ENCODE measurements around the gene LIX1L. TPM values are rescaled to one million over a fixed set of nuclear protein-coding genes. Genes with fewer than 3 reads are reported as not detected.
A peak's percentile ranks its signal among the peaks of the same experiment; 100 is the strongest.

Gene LIX1L
- total and polyA plus RNA-seq, 2 of the 13 experiments (the other 11 are each of a cell fraction or from before 2014, with no cell fraction given), result 8.1 to 24.9 TPM

- in situ Hi-C loops (cut with HindIII; ENCODE audit: extremely low pct_ligation_motif_present, low pct_unique_long_range_greater_than_20kb) (loop anchor here (5.0 to 10.0 kb wide), 2 partner anchors 38 to 115 kb away; partner anchors contain the start of gene RBM8A), intact Hi-C loops (cut with micrococcal nuclease; ENCODE audit: unreplicated experiment) (loop anchor here (5.0 kb wide), 4 partner anchors 32 to 88 kb away; partner anchors contain the start of genes LIX1L, PIAS3 and RBM8A)
- DNase-seq (ENCODE audit: low spot score) (peak; percentile 35), ATAC-seq (no peak), FAIRE-seq (no peak)
- Histone ChIP-seq H3K4me3 (replicated peaks in 1 of 3; ENCODE audit: insufficient read depth in 1 of 3, low read depth in 2 of 3, low read length in 3 of 3) (no peak overlapping the region), H3K27ac (ENCODE audit: extremely low read length, insufficient read depth, low read length) (no peak overlapping the region), H4K20me1 (ENCODE audit: insufficient read depth, low read length) (no peaks in the 10 kb centered on the region), H3K27me3 (ENCODE audit: control insufficient read depth in 1 of 2, insufficient read depth in 2 of 2, low read length in 2 of 2) (peaks cover 2 to 9% of the 10 kb centered on the region in 2 experiments), H3K36me3 (replicated peaks in 1 of 2; ENCODE audit: control insufficient read depth in 1 of 2, insufficient read depth in 2 of 2, low read length in 2 of 2) (no peaks in the 10 kb centered on the region), H2AFZ (ENCODE audit: low read length) (peak overlapping the region; percentile 40), H3K4me2 (ENCODE audit: low read depth, low read length) (no peak overlapping the region; the same call in 1 of the 2 replicates), H3K4me1 (ENCODE audit: insufficient read depth, low read length) (peaks cover 81% of the 10 kb centered on the region), H3K9ac (ENCODE audit: insufficient read depth, low read depth, low read length) (no peak overlapping the region), H3K9me3 (ENCODE audit: low read length) (no peaks in the 10 kb centered on the region), H3K79me2 (ENCODE audit: insufficient read depth, low read length) (no peaks in the 10 kb centered on the region)
- whole genome bisulfite sequencing (ENCODE audit: low lambda C conversion rate), result 46% methylated on average over 3 of the region's 3 CpGs
- BruUV-seq (replicated peaks), result no TSS peak
- POLR2A ChIA-PET, result no interaction called here
- CTCF ChIA-PET (ENCODE audit: low intra/inter-chr PET ratio, low total read pairs), result no interaction called here
- TF ChIP-seq ZNF3 (CRISPR knock-in tag; IDR thresholded peaks at IDR 0.05), result no peak
- TF ChIP-seq SIX4 (CRISPR knock-in tag; IDR thresholded peaks at IDR 0.05), result peak; percentile 34; the same call in 1 of the 2 replicates
- TF ChIP-seq ZNF780A (CRISPR knock-in tag; IDR thresholded peaks at IDR 0.05), result no peak
- peak; percentile 30; the same call in 1 of the 2 replicates for TF ChIP-seq CEBPG (CRISPR knock-in tag; IDR thresholded peaks at IDR 0.05)
Observed at GRCh38 chr1:145889722-145890121, 68.1 kb downstream of the LIX1L start.

GRCh38 chr1:145887631-145888030 is 70.2 kb downstream of the LIX1L start:
- CTCF ChIA-PET (ENCODE audit: low intra/inter-chr PET ratio, low total read pairs), result no interaction called here
- Histone ChIP-seq H4K20me1 (ENCODE audit: insufficient read depth, low read length) (no peaks in the 10 kb centered on the region), H3K27me3 (ENCODE audit: control insufficient read depth in 1 of 2, insufficient read depth in 2 of 2, low read length in 2 of 2) (peaks cover 2 to 25% of the 10 kb centered on the region in 2 experiments), H3K4me1 (ENCODE audit: insufficient read depth, low read length) (peaks cover 60% of the 10 kb centered on the region), H3K4me3 (replicated peaks in 1 of 3; ENCODE audit: insufficient read depth in 1 of 3, low read depth in 2 of 3, low read length in 3 of 3) (peak overlapping the region in 1 of 3 experiments; percentile 27; a peak in 1 of 6 replicates), H3K9me3 (ENCODE audit: low read length) (no peaks in the 10 kb centered on the region), H3K4me2 (ENCODE audit: low read depth, low read length) (peak overlapping the region; percentile 73), H2AFZ (ENCODE audit: low read length) (peak overlapping the region; percentile 3), H3K36me3 (replicated peaks in 1 of 2; ENCODE audit: control insufficient read depth in 1 of 2, insufficient read depth in 2 of 2, low read length in 2 of 2) (no peaks in the 10 kb centered on the region), H3K79me2 (ENCODE audit: insufficient read depth, low read length) (no peaks in the 10 kb centered on the region), H3K27ac (ENCODE audit: extremely low read length, insufficient read depth, low read length) (no peak overlapping the region), H3K9ac (ENCODE audit: insufficient read depth, low read depth, low read length) (0 out of 2 replicates have a peak overlapping the region, but pooled peaks have one; percentile 1)
- WGBS (ENCODE audit: low lambda C conversion rate), result 8% methylated on average over 5 of the region's 5 CpGs
- POLR2A ChIA-PET, result interaction anchor here (1.3 to 3.8 kb wide), 3 partner anchors 28 to 42 kb away, joined by 3 to 14 read pairs (median 7); partner anchors contain the start of genes NUDT17, PIAS3 and RBM8A
- no TSS peak for BruUV-seq (replicated peaks)
- ATAC-seq, result no peak
- in situ Hi-C loops (cut with HindIII; ENCODE audit: extremely low pct_ligation_motif_present, low pct_unique_long_range_greater_than_20kb) (loop anchor here (5.0 to 10.0 kb wide), 2 partner anchors 40 to 117 kb away; partner anchors contain the start of gene RBM8A), intact Hi-C loops (cut with micrococcal nuclease; ENCODE audit: unreplicated experiment) (no loop called here)
- peak; percentile 18 for FAIRE-seq
- DNase-seq (ENCODE audit: low spot score), result peak; percentile 62
- TF ChIP-seq MYC (CRISPR knock-in tag; IDR thresholded peaks at IDR 0.05; ENCODE audit: borderline replicate concordance) (no peak), ZNF326 (CRISPR knock-in tag; IDR thresholded peaks at IDR 0.05; ENCODE audit: borderline replicate concordance) (no peak), ZSCAN30 (CRISPR knock-in tag; IDR thresholded peaks at IDR 0.05) (no peak), PRPF4 (IDR thresholded peaks at IDR 0.05; ENCODE audit: low read depth, low read length, poor library complexity, severe bottlenecking) (no peak), ZNF83 (CRISPR knock-in tag; IDR thresholded peaks at IDR 0.05; ENCODE audit: borderline replicate concordance) (no peak), SP140L (CRISPR knock-in tag; IDR thresholded peaks at IDR 0.05; ENCODE audit: borderline replicate concordance) (no peak), SETDB1 (CRISPR knock-in tag; IDR thresholded peaks at IDR 0.05; ENCODE audit: borderline replicate concordance) (no peak)
- TF ChIP-seq, protein P1, sequence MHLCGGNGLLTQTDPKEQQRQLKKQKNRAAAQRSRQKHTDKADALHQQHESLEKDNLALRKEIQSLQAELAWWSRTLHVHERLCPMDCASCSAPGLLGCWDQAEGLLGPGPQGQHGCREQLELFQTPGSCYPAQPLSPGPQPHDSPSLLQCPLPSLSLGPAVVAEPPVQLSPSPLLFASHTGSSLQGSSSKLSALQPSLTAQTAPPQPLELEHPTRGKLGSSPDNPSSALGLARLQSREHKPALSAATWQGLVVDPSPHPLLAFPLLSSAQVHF (CRISPR knock-in tag; IDR thresholded peaks at IDR 0.05), result no peak
- TF ChIP-seq, protein P2, sequence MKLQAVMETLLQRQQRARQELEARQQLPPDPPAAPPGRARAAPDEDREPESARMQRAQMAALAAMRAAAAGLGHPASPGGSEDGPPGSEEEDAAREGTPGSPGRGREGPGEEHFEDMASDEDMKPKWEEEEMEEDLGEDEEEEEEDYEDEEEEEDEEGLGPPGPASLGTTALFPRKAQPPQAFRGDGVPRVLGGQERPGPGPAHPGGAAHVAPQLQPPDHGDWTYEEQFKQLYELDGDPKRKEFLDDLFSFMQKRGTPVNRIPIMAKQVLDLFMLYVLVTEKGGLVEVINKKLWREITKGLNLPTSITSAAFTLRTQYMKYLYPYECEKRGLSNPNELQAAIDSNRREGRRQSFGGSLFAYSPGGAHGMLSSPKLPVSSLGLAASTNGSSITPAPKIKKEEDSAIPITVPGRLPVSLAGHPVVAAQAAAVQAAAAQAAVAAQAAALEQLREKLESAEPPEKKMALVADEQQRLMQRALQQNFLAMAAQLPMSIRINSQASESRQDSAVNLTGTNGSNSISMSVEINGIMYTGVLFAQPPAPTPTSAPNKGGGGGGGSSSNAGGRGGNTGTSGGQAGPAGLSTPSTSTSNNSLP (IDR thresholded peaks at IDR 0.05; ENCODE audit: low read depth, low read length), result peak; percentile 82

Measured in HepG2 (cell line).